HEK293 (cell line): ENCODE measurements around the gene GRM4.
A peak's percentile ranks its signal among the peaks of the same experiment; 100 is the strongest.

Experiments used
- CTCF ChIA-PET: fragments of 350-600 bp; formaldehyde crosslinking; extraction: SDS; loops from one replicate; lab custom pipeline; 2021; ENCODE audit warnings: antibody characterized with exemption; lab: Yijun Ruan, JAX
- POLR2A ChIA-PET: fragments of 300-600 bp; formaldehyde crosslinking; extraction: SDS; loops from one replicate; lab custom pipeline; 2020; ENCODE audit warnings: antibody characterized with exemption, inconsistent platforms; lab: Yijun Ruan, JAX
- H3K27ac ChIP-seq: fragments of 200-500 bp; sonication (Bioruptor generic); 2 replicates; pipeline ENCODE4 v1.5.1; 2014; ENCODE audit warnings: low read depth, low read length, control low read depth, inconsistent platforms; ENCODE audit errors: extremely low read depth
- H3K36me3 ChIP-seq, 2 experiments: fragments of 200-500 bp in 1 of 2; sonication (Bioruptor generic) in 1 of 2; 1 replicate in 1 of 2; 2 replicates in 1 of 2; pipeline ENCODE4 v1.5.1; 2014 to 2017; ENCODE audit warnings: inconsistent platforms in 2 of 2, low read length in 2 of 2; ENCODE audit not compliant: control insufficient read depth in 2 of 2, insufficient read depth in 1 of 2
- H3K4me1 ChIP-seq: fragments of 200-500 bp; sonication (Bioruptor generic); 2 replicates; pipeline ENCODE4 v1.5.1; 2014; ENCODE audit warnings: mild to moderate bottlenecking, low read length, inconsistent platforms; ENCODE audit not compliant: control insufficient read depth, insufficient read depth
- H3K4me3 ChIP-seq: 2 replicates; pipeline ENCODE4 v1.5.1; 2011; ENCODE audit warnings: low read depth, mild to moderate bottlenecking, control low read depth, low read length, moderate library complexity
- H3K9me3 ChIP-seq: fragments of 200-500 bp; sonication (Bioruptor generic); 2 replicates; pipeline ENCODE4 v1.5.1; 2014; ENCODE audit warnings: low read depth, low read length, inconsistent platforms; ENCODE audit not compliant: control insufficient read depth, insufficient read depth
- BCL11B ChIP-seq: fragments of 450-650 bp; formaldehyde crosslinking; IDR thresholded peaks from 2 replicates; pipeline ENCODE4 v1.5.1; 2016; ENCODE audit warnings: low read depth, missing biosample characterization, missing genetic modification characterization
- GLIS1 ChIP-seq: fragments of 450-650 bp; formaldehyde crosslinking; IDR thresholded peaks from 2 replicates; pipeline ENCODE4 v1.5.1; 2016; ENCODE audit warnings: missing biosample characterization, missing genetic modification characterization
- GLIS2 ChIP-seq: fragments of 450-650 bp; formaldehyde crosslinking; IDR thresholded peaks from 2 replicates; pipeline ENCODE4 v1.5.1; 2016; ENCODE audit warnings: missing biosample characterization, missing genetic modification characterization
- IKZF3 ChIP-seq: fragments of 450-650 bp; IDR thresholded peaks from 2 replicates; pipeline ENCODE4 v1.5.0; 2018; ENCODE audit warnings: missing biosample characterization, mild to moderate bottlenecking, missing genetic modification characterization, moderate library complexity
- MYNN ChIP-seq: fragments of 450-650 bp; formaldehyde crosslinking; IDR thresholded peaks from 2 replicates; pipeline ENCODE4 v1.5.1; 2016; ENCODE audit warnings: missing biosample characterization, missing genetic modification characterization, borderline replicate concordance
- OVOL3 ChIP-seq: fragments of 450-650 bp; formaldehyde crosslinking; IDR thresholded peaks from 2 replicates; pipeline ENCODE4 v1.5.1; 2016; ENCODE audit warnings: missing biosample characterization, missing genetic modification characterization
- PATZ1 ChIP-seq: fragments of 450-650 bp; formaldehyde crosslinking; IDR thresholded peaks from 2 replicates; pipeline ENCODE4 v1.5.1; 2016; ENCODE audit warnings: missing biosample characterization, missing genetic modification characterization
- PRDM1 ChIP-seq: fragments of 450-650 bp; formaldehyde crosslinking; IDR thresholded peaks from 2 replicates; pipeline ENCODE4; 2016; ENCODE audit warnings: missing biosample characterization, missing genetic modification characterization
- PRDM10 ChIP-seq: fragments of 450-650 bp; formaldehyde crosslinking; IDR thresholded peaks from 2 replicates; pipeline ENCODE4 v1.5.1; 2016; ENCODE audit warnings: missing biosample characterization, missing genetic modification characterization
- SP2 ChIP-seq: fragments of 450-650 bp; formaldehyde crosslinking; IDR thresholded peaks from 2 replicates; pipeline ENCODE4 v1.5.1; 2016; ENCODE audit warnings: missing biosample characterization, missing genetic modification characterization
- SP7 ChIP-seq: fragments of 450-650 bp; formaldehyde crosslinking; IDR thresholded peaks from 2 replicates; pipeline ENCODE4 v1.5.1; 2016; ENCODE audit warnings: missing biosample characterization, missing genetic modification characterization
- ZBTB1 ChIP-seq: fragments of 450-650 bp; formaldehyde crosslinking; IDR thresholded peaks from 2 replicates; pipeline ENCODE4 v1.5.1; 2016; ENCODE audit warnings: missing biosample characterization, missing genetic modification characterization
- ZBTB26 ChIP-seq: fragments of 450-650 bp; formaldehyde crosslinking; optimal IDR thresholded peaks from 2 replicates; pipeline ENCODE3; 2016; ENCODE audit warnings: missing biosample characterization, mild to moderate bottlenecking, missing genetic modification characterization
- ZBTB8A ChIP-seq: fragments of 450-650 bp; formaldehyde crosslinking; IDR thresholded peaks from 2 replicates; pipeline ENCODE4 v1.5.1; 2016; ENCODE audit warnings: missing biosample characterization, missing genetic modification characterization
- ZIC2 ChIP-seq: fragments of 450-650 bp; formaldehyde crosslinking; IDR thresholded peaks from 2 replicates; pipeline ENCODE4 v1.5.1; 2016; ENCODE audit warnings: missing biosample characterization, missing genetic modification characterization
- ZNF24 ChIP-seq: fragments of 450-650 bp; formaldehyde crosslinking; IDR thresholded peaks from 2 replicates; pipeline ENCODE4 v1.5.1; 2016; ENCODE audit warnings: missing biosample characterization, missing genetic modification characterization
- ZNF274 ChIP-seq, 2 experiments: fragments of 200-500 bp in 1 of 2; fragments of 450-650 bp in 1 of 2; sonication (Bioruptor generic) in 1 of 2; formaldehyde crosslinking in 1 of 2; IDR thresholded peaks; 2 replicates each; pipeline versions ENCODE4 v1.5.1 to v1.6.1; 2014 to 2016; ENCODE audit warnings: borderline replicate concordance in 1 of 2, inconsistent platforms in 1 of 2, low read length in 1 of 2, missing biosample characterization in 1 of 2, missing genetic modification characterization in 1 of 2
- ZNF335 ChIP-seq: fragments of 450-650 bp; formaldehyde crosslinking; conservative IDR thresholded peaks from 2 replicates; pipeline ENCODE4 v1.5.1; 2016; ENCODE audit warnings: missing biosample characterization, missing genetic modification characterization
- ZNF354C ChIP-seq: fragments of 450-650 bp; formaldehyde crosslinking; IDR thresholded peaks from 2 replicates; pipeline ENCODE4 v1.5.1; 2016; ENCODE audit warnings: missing biosample characterization, missing genetic modification characterization, low read depth, borderline replicate concordance
- ZNF391 ChIP-seq: fragments of 450-650 bp; formaldehyde crosslinking; IDR thresholded peaks from 2 replicates; pipeline ENCODE4 v1.5.1; 2016; ENCODE audit warnings: low read depth, missing biosample characterization, missing genetic modification characterization, borderline replicate concordance
- ZNF426 ChIP-seq: fragments of 450-650 bp; formaldehyde crosslinking; IDR thresholded peaks from 2 replicates; pipeline ENCODE4 v1.5.1; 2017; ENCODE audit warnings: missing biosample characterization, missing genetic modification characterization, mild to moderate bottlenecking, inconsistent platforms, moderate library complexity
- ZNF76 ChIP-seq: fragments of 450-650 bp; formaldehyde crosslinking; IDR thresholded peaks from 2 replicates; pipeline ENCODE4; 2016; ENCODE audit warnings: low read depth, missing biosample characterization, missing genetic modification characterization, borderline replicate concordance
- ZNF777 ChIP-seq: fragments of 450-650 bp; formaldehyde crosslinking; IDR thresholded peaks from 2 replicates; pipeline ENCODE4 v1.5.1; 2017; ENCODE audit warnings: missing biosample characterization, missing genetic modification characterization, borderline replicate concordance
- ZSCAN23 ChIP-seq: fragments of 450-650 bp; formaldehyde crosslinking; IDR thresholded peaks from 2 replicates; pipeline ENCODE4 v1.5.1; 2016; ENCODE audit warnings: missing biosample characterization, missing genetic modification characterization
- ZSCAN4 ChIP-seq: fragments of 450-650 bp; formaldehyde crosslinking; IDR thresholded peaks from 2 replicates; pipeline ENCODE4 v1.5.1; 2017; ENCODE audit warnings: missing biosample characterization, missing genetic modification characterization
- ZXDB ChIP-seq: fragments of 450-650 bp; formaldehyde crosslinking; IDR thresholded peaks from 2 replicates; pipeline ENCODE4 v1.5.1; 2016; ENCODE audit warnings: missing biosample characterization, missing genetic modification characterization

The GRM4 gene

GRCh38 chr6:34145161-34146020 lies 496 bp downstream of the GRM4 start (continued):
- TF ChIP-seq ZBTB1 (tag by site-specific recombination) = no peak
- peak; percentile 69 for TF ChIP-seq PATZ1 (tag by site-specific recombination)
- TF ChIP-seq ZNF76 = no peak
- TF ChIP-seq OVOL3 = no peak
- 0 out of 2 replicates have a peak, but pooled peaks have one; percentile 40 for TF ChIP-seq SP7 (tag by site-specific recombination)
- no peak for TF ChIP-seq ZNF391 (tag by site-specific recombination)
- TF ChIP-seq ZSCAN23 = no peak
- no peak; the same call in 1 of the 2 replicates for TF ChIP-seq ZXDB (tag by site-specific recombination)
- TF ChIP-seq ZNF777 (tag by site-specific recombination) = 0 out of 2 replicates have a peak, but pooled peaks have one; percentile 10
- TF ChIP-seq PRDM10 (tag by site-specific recombination) = peak; percentile 70
- TF ChIP-seq PRDM1 (tag by site-specific recombination) = peak; percentile 72
- TF ChIP-seq ZNF274 (IDR thresholded peaks at IDR 0.05; ENCODE audit: low read length) = no peak
- TF ChIP-seq ZNF274 (tag by site-specific recombination; IDR thresholded peaks at IDR 0.05; ENCODE audit: borderline replicate concordance) = no peak
- 0 out of 2 replicates have a peak, but pooled peaks have one; percentile 8 for TF ChIP-seq ZSCAN4 (tag by site-specific recombination)
- TF ChIP-seq MYNN (tag by site-specific recombination) = no peak
- peak; percentile 40; the same call in 1 of the 2 replicates for TF ChIP-seq SP2 (tag by site-specific recombination)
- no peak for TF ChIP-seq ZNF354C (tag by site-specific recombination)

- CTCF ChIA-PET = interaction anchor here (0.6 to 3.0 kb wide), 10 partner anchors 10 to 452 kb away, joined by 3 to 23 read pairs (median 4); no protein-coding TSS in a partner anchor
- no peaks in the 10 kb centered on the region for H3K36me3 ChIP-seq
- TF ChIP-seq ZNF426 (tag by site-specific recombination) (no peak), ZNF24 (tag by site-specific recombination) (no peak), ZNF76 (peak; percentile 88), ZBTB8A (tag by site-specific recombination) (no peak; the same call in 1 of the 2 replicates), ZNF777 (tag by site-specific recombination) (peak; percentile 67; the same call in 1 of the 2 replicates), ZIC2 (tag by site-specific recombination) (peak; percentile 73), SP2 (tag by site-specific recombination) (peak; percentile 12), IKZF3 (tag by site-specific recombination) (0 out of 2 replicates have a peak, but pooled peaks have one; percentile 49), GLIS2 (peak; percentile 60), ZNF335 (tag by site-specific recombination) (peak; percentile 59), BCL11B (tag by site-specific recombination) (0 out of 2 replicates have a peak, but pooled peaks have one; percentile 6), ZBTB26 (tag by site-specific recombination) (peak; percentile 43), GLIS1 (tag by site-specific recombination) (peak; percentile 67)
- peaks cover 11% of the 10 kb centered on the region for H3K4me1 ChIP-seq
- peak overlapping the region; percentile 16; the same call in 1 of the 2 replicates for H3K27ac ChIP-seq
- peak overlapping the region; percentile 45 for H3K4me3 ChIP-seq
- no peaks in the 10 kb centered on the region for H3K9me3 ChIP-seq
- POLR2A ChIA-PET = interaction anchor here (1.0 to 1.2 kb wide), 2 partner anchors 10 to 357 kb away, joined by 3 to 5 read pairs; no protein-coding TSS in a partner anchor
Measured at GRCh38 chr6:34144581-34145160, 1.2 kb downstream of the GRM4 start.
